ENCODE results near the gene ROR1. TPM values are rescaled to one million over a fixed set of nuclear protein-coding genes. Genes with fewer than 3 reads are reported as not detected.
A peak's percentile ranks its signal among the peaks of the same experiment; 100 is the strongest.

Gene ROR1
- total RNA-seq (2014; rRNA removed; shearing (Covaris generic)), result 1.8 and 4.1 TPM in 2 replicates

DNA sequence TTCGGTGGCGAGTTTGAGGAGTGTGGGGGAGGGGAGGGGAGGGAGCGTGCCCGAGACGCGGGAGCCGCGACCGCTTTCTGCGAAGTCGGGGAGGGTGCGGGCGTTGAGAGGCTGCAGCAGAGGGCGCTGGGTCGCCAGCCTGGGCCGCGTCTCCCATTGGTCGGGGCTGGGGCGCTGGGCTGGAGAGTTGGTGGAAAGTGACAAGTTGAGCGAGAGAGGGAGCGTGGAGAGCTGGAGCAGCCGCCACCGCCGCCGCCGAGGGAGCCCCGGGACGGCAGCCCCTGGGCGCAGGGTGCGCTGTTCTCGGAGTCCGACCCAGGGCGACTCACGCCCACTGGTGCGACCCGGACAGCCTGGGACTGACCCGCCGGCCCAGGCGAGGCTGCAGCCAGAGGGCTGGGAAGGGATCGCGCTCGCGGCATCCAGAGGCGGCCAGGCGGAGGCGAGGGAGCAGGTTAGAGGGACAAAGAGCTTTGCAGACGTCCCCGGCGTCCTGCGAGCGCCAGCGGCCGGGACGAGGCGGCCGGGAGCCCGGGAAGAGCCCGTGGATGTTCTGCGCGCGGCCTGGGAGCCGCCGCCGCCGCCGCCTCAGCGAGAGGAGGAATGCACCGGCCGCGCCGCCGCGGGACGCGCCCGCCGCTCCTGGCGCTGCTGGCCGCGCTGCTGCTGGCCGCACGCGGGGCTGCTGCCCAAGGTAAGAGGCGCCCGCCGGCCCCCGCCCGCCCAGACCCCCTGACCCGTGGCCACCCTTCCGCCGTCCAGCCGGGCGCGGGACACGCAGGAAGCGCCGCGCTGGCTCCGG is at the start of gene ROR1:
TSS of gene ROR1 (plus strand) at position 203 of the 802 bp plus-strand sequence.
- peak; percentile 85 for DNase-seq (ENCODE audit: low spot score)

DNA sequence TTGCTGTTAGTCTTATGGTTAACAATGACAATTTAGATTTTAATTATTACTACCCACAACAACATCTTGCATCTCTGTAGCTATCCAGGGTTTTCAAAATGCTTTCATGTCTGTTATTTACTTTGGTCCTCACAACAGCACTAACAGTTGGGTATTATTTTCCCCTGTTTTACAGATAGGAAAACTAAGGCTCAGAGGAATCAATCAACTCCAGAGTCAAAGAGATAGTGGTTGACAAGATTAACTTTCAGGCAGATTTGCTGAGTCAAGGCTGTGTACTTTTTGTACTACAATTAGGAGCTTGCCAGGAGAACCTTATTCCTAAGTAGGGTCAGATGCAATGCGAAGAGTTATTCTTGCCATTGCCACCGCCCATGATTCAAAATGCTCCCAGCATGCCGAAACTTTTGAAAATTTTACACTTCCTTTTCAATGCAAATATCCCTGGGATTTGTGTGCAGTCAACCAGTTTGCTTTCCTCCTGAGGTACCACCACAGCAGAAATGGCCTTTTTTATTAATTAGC is 49.4 kb upstream of the ROR1 start:
- DNase-seq (ENCODE audit: low spot score), result no peak

DNA sequence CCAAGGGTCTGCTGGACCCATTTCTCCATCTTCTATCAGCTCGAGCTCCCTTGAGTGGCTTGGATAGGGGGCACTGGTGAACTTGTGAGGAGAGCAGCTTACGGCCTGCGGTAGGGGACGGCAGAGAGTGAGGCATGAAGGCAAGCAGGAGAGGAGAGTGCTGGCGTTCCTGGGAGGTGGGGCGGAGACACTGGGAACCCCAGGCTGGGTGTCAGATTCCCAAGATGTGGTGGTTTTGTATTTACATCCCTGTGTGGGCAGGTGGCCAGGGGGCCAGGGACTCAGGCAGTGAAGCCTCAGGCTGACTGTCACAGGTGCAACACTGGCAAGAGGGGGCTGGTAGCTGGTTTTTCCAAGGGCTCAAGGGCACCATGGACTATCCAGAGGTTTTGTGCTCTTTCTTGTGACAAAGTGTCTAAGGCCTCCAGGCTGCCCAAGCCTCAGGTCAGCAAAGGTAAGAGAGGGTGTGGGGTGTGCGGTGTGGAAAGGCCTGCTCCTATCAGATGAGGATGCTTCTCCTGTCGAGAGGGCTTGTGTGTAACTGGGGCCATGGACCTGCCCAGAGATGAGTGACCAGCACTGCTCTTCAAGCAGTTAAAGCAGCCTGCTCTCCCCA is 45.1 kb upstream of the ROR1 start:
- no peak for DNase-seq (ENCODE audit: low spot score)

DNA sequence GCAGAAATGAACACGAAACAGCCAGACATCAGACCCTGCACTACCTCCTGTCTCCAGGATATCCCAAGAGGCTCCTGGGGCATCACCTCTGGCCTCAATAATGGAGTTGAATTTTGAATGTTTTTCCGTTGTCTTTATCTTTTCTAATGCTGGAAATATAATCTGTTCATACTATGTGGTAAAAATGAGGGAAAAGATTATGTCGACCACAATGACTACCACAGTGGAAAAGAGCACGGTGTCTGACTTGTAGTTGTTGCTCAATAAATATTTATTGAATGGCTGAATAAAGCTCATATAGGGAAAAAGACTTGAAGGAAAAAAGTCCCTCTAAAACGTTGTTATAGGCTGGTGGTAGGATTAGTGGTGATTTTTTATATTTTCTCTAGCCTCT is 44.6 kb upstream of the ROR1 start:
- DNase-seq (ENCODE audit: low spot score), result no peak

DNA sequence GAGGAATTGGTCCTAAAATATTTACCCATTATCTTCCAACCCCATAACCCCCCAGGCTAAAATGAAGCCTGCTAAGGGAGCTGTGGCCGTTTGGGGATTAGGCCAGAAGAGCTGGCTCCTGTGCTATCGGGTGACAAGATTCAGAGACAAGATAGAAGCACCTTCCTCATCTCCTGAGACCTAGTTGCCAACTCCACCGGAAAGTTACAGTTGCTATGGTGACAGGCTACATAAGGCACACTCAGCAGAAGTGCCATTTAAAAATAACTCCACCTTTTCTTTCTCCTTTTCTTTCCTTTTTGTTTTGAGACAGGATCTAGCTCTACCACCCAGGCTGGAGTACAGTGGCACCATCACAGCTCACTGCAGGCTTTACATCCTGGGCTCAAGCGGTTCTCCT is 43.6 kb upstream of the ROR1 start:
- no peak for DNase-seq (ENCODE audit: low spot score)

DNA sequence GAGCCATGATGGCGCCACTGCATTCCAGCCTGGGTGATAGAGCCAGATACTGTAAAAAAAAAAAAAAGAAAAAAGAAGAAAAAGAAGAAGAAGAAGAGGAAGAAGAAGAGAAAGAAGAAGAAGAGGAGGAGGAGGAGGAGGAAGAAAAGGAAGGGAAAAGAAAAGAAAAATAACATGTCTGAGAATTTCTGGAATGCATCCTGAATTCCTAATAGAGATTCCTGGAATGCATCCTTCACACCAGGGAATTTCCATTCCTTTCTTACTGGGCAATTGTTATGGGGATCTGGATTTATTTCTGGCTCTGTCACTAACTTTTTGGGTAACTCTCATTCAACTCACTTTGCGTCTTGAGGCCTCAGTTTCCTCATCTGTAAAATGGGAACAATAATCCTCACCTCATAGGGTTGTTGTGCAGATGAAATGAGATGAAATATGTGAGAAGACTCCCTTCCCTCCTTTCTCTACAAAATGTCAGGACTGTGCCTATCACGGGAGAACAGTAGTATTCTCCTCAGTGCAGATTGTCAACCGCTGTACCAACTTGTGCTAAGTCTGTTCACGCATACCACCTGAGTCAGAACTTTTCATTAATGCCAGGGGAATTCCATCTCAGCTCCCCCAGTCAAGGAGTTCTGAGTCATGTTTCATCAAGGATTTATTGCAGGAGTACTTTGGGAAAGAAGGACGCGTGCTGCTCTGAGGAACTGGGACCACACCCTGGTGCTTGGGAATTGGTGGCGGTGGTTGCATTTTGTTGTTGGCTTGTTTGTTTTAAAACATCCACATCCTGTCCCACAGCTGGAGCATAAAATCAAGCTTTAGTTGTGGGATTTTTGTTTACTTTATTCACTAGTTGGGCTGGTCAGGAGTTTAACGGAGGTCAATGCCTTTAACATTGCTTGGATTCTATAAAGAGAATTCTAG is 42.4 kb upstream of the ROR1 start:
- peak; percentile 100 for DNase-seq (ENCODE audit: low spot score)

DNA sequence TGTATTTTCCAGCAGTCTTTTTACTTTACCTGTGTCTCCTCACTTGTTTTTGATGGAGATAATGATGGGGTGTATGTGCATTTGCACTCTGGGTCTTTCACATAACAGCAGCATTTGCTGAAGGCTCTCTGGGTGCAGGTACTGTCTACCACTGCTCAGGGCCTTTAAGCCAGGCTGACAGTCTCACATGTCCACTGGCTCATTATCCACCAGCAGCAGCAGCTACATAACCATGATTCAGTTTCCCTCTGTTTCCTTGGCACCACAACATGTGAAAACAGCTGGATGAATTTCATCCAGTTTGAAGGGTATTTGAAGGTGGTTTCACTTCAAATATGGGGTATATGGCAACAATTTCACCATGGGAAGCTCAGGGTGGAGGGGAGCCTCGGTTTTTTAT is 41.2 kb upstream of the ROR1 start:
- no peak for DNase-seq (ENCODE audit: low spot score)

DNA sequence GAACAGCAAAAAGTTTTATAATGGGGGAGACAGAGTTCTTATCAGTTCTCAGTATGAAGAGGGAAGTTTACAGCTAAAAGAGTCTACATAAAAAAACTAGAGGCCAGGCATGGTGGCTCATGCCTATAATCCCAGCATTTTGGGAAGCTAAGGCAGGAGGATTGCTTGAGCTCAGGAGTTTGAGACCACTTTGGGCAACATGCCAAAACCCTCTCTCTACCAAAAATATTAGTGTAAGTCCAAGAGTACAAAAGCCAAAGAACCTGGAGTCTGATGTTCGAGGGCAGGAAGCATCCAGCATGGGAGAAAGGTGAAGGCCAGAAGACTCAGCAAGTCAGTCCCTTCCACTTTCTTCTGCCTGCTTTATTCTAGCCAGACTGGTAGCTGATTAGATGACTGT is 35.0 kb upstream of the ROR1 start:
- DNase-seq (ENCODE audit: low spot score), result no peak

DNA sequence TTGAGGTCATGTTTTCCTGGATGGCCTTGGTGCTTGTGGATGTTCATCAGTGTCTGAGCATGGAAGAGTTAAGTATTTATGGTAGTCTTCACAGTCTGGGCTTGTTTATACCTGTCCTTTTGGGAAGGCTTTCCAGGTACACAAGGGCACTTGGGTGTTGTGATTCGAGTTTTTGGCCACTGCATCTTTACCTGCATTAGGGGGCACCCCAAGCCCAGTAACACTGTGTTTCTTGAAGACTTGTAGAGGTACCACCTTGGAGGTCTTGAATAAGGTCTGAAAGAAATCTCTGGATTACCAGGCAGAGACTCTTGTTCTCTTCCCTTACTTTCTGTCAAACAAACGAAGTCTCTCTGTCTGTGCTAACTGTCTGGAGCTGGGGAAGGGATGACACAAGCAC is 34.4 kb upstream of the ROR1 start:
- no peak for DNase-seq (ENCODE audit: low spot score)

DNA sequence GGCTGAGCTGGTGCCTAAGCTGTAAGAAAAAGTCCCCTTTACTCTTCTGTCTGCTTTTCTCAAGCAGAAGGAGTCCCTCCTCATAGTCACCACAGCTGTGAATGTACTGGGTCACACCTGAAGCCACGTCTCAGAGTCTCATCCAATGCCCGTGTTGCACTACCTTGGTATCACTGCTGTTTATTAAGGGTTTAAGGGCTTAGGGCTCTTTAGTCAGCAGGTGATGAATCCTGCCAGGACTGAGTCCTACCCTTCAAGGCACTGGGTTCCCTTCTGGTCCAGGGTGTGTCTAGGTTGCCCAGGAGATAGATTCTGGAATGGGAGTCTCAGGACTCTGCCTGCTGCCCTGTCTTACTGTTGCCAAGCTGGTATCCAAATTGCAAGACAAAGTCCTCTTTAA is 33.4 kb upstream of the ROR1 start:
- no peak for DNase-seq (ENCODE audit: low spot score)

DNA sequence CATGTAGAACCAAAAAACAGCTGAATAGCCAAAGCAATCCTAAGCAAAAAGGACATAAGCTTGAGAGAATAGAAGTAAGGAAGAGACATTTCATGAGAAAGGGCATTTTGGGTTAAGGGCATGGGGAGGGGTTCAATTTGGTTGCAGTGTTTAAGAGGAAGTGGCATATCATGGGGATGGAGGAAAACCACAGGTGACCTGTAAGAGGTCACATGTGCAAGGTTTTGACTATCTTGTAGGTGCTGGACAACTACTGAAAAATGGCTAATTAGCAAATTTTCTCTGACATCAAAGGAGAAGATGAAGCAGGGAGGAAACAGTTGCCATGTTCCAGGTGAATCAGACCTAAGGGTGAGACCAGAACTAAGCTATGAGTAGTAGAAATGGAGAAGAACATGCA is 31.3 kb upstream of the ROR1 start:
- DNase-seq (ENCODE audit: low spot score), result no peak

DNA sequence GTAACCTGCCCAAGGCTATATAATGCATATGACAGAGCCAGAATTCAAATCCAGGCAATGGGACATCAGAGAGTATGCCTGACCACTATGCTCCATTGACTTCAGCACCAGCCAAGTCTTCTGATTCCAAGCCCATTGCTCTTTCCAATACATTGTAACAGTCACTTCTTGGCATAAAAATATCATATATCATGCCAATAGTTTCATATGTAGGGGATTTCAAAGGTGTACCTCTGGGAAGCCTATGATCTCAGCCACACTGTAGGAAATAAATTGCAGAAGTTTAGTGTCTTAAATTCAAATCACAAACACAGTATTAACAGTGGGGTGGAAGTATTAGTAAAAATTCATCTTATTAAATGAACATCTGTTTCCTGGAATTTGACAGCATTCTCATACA is 30.0 kb upstream of the ROR1 start:
- no peak for DNase-seq (ENCODE audit: low spot score)

DNA sequence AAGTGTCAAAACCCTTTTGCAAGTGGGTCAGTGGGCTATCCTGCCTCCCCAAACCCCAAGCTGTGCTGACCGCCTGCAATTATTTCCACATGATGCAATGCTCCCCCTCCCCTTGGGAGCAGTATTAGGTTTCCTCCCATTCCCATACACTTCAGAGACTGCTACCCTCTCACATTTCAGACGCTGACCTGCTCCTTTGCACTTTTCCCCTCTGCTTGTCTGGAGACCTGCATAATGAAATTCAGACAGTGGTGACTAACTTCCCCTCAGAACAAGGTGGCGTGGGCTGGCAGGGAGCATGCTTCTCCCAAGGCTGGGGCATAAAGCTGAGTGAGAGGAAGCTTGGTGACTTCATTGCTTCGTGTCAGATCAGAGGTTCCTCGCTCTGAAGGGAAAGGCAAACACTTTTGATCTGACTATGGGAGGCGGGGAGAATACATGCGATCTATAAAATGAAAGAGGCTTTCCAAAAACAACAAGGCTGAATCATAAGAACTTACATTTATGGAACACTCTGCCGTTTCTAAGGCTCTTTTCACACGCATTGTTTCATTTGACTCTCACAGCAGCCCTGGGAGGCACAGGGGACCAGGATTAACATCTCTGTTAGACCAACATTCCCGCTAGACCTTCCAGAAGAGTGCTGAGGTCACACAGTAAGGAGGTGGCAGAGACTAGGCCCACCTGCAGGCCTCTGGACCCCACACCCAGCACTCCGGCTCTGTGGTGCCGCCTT is 27.5 kb upstream of the ROR1 start:
- peak; percentile 49 for DNase-seq (ENCODE audit: low spot score)

DNA sequence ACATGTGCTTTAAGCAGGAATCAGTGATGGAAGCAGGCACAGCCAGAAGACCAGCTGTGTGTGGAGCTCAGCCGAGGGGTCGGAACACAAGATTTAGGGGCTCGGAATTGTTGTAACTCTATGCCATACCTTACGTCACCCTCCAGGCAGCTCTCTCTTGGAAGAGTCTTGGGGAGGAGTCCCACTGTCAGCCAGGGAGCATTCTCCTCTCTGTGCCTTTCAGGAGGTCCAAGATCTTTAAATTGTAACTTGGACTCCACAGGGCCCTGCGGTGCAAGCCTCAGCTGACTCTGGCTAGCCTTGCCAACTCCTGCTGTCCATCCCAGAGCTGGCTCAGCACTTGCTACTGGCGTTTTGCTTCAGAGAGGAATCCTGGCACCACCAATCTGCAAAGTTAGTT is 26.4 kb upstream of the ROR1 start:
- DNase-seq (ENCODE audit: low spot score), result no peak

DNA sequence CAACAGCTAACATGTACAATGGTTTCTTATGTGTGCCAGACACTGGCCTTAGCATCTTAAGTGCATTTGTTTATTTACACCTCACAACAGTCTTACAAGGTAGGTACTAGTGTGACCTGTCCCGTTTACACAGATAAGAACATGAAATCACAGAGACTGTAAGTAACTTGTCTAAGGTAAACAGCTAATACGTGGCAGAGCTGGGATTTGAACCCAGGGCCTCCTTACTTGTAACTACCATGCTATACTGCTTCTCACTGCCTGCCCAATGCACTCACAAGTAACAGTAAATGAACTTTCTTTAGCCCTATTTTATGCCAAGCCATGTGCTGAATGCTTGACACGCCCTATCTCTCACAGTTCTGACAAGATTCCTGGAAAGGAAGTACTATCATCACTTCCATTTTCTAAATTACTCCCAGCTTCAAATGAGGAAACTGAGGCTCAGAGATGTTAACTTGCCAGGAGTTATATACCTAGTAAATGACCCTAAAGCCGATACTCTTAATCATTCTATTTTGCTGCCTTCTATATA is 25.7 kb upstream of the ROR1 start:
- DNase-seq (ENCODE audit: low spot score), result no peak

DNA sequence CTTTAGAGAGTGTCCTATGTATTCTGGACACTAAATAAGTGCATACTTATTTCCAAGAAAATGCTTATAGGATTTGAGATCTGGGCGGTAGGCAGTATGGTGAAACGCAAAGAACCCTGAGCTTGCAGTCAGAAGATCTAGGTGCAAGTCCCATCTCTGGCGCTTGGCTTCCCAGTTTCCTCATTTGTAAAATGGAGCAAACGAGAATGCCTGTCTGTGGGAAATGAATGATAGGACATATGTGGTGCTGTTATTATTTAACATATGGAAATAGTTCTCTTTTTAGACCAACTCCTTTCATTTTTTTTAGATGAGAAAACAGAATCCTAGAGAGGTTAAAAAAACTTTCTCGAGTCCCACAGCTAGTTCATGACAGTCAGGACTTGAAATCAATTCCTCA is 25.2 kb upstream of the ROR1 start:
- no peak for DNase-seq (ENCODE audit: low spot score)

DNA sequence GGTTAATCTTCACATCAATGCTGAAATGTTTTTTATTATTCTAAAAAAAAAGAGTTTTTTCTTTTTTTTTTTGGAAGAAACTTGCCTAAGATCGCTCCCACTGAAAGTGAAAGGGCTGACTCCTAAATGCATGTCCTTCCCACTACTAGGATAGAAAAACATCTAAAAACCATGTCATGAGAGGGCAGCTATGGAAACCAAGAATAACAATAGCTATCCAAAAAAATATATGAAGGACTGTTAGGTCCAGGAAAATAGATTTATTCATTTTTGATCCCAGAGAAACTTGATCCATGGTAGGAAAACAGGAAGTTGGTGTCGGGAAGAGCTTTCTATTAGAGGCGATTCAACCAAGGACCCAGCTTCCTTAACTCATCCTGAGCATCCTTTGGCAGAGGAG is 23.1 kb upstream of the ROR1 start:
- no peak for DNase-seq (ENCODE audit: low spot score)

DNA sequence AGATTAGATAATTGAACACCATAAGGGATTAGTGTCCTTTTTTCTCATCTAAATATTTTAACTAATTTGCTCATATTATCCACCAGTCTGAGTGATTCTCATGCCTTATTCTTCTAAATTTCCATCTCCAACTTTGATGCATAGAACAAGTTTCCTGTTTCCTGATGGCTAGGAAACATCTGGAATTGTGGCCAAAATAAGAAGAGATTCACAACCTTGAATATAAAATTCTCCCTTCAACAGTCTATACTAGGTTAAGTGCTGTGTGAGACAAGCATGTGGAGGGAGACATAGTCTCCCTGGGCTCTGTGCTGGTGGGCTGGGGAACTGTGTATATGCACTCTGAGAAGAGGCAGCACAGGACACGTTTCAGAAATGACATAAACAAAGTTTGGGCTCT is 21.6 kb upstream of the ROR1 start:
- no peak for DNase-seq (ENCODE audit: low spot score)

DNA sequence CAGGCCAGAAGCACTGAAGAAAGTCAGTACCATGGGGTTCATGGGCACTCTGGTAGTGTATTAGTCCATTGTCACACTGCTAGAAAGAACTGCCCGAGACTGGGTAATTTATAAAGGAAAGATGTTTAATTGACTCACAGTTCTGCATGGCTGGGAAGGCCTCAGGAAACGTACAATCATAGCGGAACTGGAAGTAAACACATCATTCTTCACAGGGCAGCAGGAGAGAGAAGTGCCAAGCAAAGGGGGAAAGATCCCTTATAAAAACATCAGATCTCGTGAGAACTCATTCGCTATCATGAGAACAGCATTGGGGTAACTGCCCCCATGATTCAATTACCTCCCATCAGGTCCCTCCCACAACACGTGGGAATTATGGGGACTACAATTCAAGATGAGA is 20.2 kb upstream of the ROR1 start:
- no peak for DNase-seq (ENCODE audit: low spot score)

DNA sequence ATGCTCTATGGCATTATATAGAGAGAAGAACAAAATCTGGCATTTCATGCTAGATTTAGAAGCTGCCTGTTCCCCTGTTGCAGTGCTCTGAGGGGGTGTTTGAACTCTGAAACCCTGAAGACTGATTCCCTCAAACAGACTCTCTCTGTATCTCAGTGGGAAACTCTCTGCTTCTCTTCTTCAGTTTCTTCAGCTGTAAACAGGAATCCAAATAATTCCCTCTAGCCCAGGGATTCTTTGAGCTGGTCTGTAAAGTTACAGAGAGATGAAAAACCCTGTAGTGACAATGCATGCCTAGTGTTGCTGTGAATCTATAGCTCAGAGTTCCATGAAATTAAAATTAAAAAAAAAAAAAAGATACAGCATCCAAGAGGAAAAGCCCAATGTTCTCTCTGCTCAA is 17.0 kb upstream of the ROR1 start:
- no peak for DNase-seq (ENCODE audit: low spot score)

DNA sequence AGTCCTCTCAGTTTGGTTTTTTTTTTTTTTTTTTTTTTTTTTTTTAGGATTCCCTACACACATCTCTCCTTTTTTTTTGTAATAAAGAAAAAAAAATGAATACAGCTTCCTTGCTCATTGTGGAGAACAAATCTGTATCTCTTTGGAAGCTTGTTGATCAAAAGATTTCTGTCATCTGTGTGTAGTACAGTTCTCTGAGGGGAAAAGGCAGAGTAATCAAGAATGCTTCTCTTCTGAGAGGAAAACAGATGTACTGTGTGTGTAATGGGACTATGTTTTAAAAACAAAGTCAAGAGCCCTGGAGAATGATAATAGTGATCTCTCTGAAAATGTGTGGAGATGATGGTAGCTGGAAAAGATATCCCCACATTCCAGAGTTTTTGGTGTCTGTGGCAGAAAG is 16.5 kb upstream of the ROR1 start:
- DNase-seq (ENCODE audit: low spot score), result no peak

Measured in H4 (cell line).